H54 (cell line): ENCODE data around the gene FOXN4.
"Not testable (repeated sequence)": the region's sequence is repeated elsewhere in the genome, so short reads cannot be mapped to it uniquely, and the experiment has no call there.

ENCODE experiments used
- DNase-seq: peaks from one replicate; pipeline ENCODE4 v3.0.0; 2011; ENCODE audit warnings: low spot score, mixed read lengths; ENCODE audit not compliant: insufficient read length
- FAIRE-seq: peaks from 3 replicates; lab custom pipeline; 2011; peaks lifted over from hg19 to GRCh38; lab: Jason Lieb, UNC
- POLR2A ChIP-seq: IDR thresholded peaks from 2 replicates; pipeline ENCODE4 v1.6.1; 2011; ENCODE audit warnings: low read depth, mild to moderate bottlenecking, low read length

The FOXN4 gene

GRCh38 chr12:109329003-109329402, 19.9 kb upstream of the FOXN4 start:
- FAIRE-seq: no peak
- no peak for TF ChIP-seq POLR2A
- DNase-seq: no peak

- DNase-seq, FAIRE-seq: not testable (repeated sequence)
Observed at GRCh38 chr12:109321294-109321693, 12.2 kb upstream of the FOXN4 start.

- FAIRE-seq (no peak), DNase-seq (no peak)
- TF ChIP-seq POLR2A: no peak
Observed at GRCh38 chr12:109310247-109311125, 1.4 kb upstream of the FOXN4 start.

- no peak for TF ChIP-seq POLR2A
- DNase-seq: no peak
- no peak for FAIRE-seq
Observed at GRCh38 chr12:109309381-109310246, 530 bp upstream of the FOXN4 start.

- TF ChIP-seq POLR2A: no peak
- no peak for DNase-seq
- FAIRE-seq: no peak
Observed at GRCh38 chr12:109307051-109307450, 2.0 kb downstream of the FOXN4 start.

- DNase-seq: no peak
- no peak for FAIRE-seq
- no peak for TF ChIP-seq POLR2A
Observed at GRCh38 chr12:109305547-109305946, 3.5 kb downstream of the FOXN4 start.

GRCh38 chr12:109304485-109304884, 4.6 kb downstream of the FOXN4 start:
- DNase-seq (no peak), FAIRE-seq (no peak)
- no peak for TF ChIP-seq POLR2A

- FAIRE-seq: no peak
Observed at GRCh38 chr12:109302770-109303169, 6.3 kb downstream of the FOXN4 start.

GRCh38 chr12:109302358-109302757, 6.7 kb downstream of the FOXN4 start:
- no peak for FAIRE-seq
- no peak for DNase-seq

More at GRCh38 chr12:109302770-109303169, 6.3 kb downstream of the FOXN4 start:
- no peak for TF ChIP-seq POLR2A
- DNase-seq: no peak

GRCh38 chr12:109301643-109302168, 7.4 kb downstream of the FOXN4 start:
- TF ChIP-seq POLR2A: no peak
- no peak for FAIRE-seq
- no peak for DNase-seq

More at GRCh38 chr12:109302358-109302757, 6.7 kb downstream of the FOXN4 start:
- TF ChIP-seq POLR2A: no peak

GRCh38 chr12:109299849-109300248, 9.2 kb downstream of the FOXN4 start:
- no peak for TF ChIP-seq POLR2A
- DNase-seq (no peak), FAIRE-seq (no peak)

- TF ChIP-seq POLR2A: no peak
- FAIRE-seq (no peak), DNase-seq (no peak)
Observed at GRCh38 chr12:109296431-109296830, 12.7 kb downstream of the FOXN4 start.

- TF ChIP-seq POLR2A: no peak
- DNase-seq: no peak
- no peak for FAIRE-seq
Observed at GRCh38 chr12:109295764-109296425, 13.2 kb downstream of the FOXN4 start.

- DNase-seq: no peak
- FAIRE-seq: no peak
- TF ChIP-seq POLR2A: no peak
Observed at GRCh38 chr12:109294286-109294796, 14.7 kb downstream of the FOXN4 start.
